CD4-positive, alpha-beta T cell treated with Interleukin-17A for 1 hour (primary cell): ENCODE results near the gene ZFP3.
"Not testable (repeated sequence)": the region's sequence is repeated elsewhere in the genome, so short reads cannot be mapped to it uniquely, and the experiment has no call there.

Experiments
- DNase-seq: peaks from one replicate; pipeline ENCODE4 v3.0.0-alpha.2; 2020

ZFP3 gene

GRCh38 chr17:5078106-5079028 is at the start of gene ZFP3:
Gene ZFP3 (plus strand): TSS chr17:5078467. CDS start chr17:5091505, 13,038 bp downstream.
- peak; percentile 82 for DNase-seq

GRCh38 chr17:5030168-5030567 is 48.1 kb upstream of the ZFP3 start:
- DNase-seq, result not testable (repeated sequence)

- DNase-seq, result peak; percentile 88
Observed at GRCh38 chr17:5031365-5032082, 46.7 kb upstream of the ZFP3 start.

GRCh38 chr17:5032865-5033264 is 45.4 kb upstream of the ZFP3 start:
- no peak for DNase-seq

- DNase-seq, result no peak
Observed at GRCh38 chr17:5033352-5034015, 44.8 kb upstream of the ZFP3 start.

- DNase-seq, result no peak
Observed at GRCh38 chr17:5034063-5034462, 44.2 kb upstream of the ZFP3 start.

GRCh38 chr17:5034651-5035050 is 43.6 kb upstream of the ZFP3 start:
- DNase-seq, result no peak

- DNase-seq, result no peak
Observed at GRCh38 chr17:5035315-5035714, 43.0 kb upstream of the ZFP3 start, which contains the start of gene SLC52A1. Gene SLC52A1 (minus strand): TSS chr17:5035426. CDS start chr17:5034606, 820 bp downstream.

- DNase-seq, result peak; percentile 46
Observed at GRCh38 chr17:5042157-5043022, 35.9 kb upstream of the ZFP3 start.

- DNase-seq, result no peak
Observed at GRCh38 chr17:5043524-5043923, 34.7 kb upstream of the ZFP3 start.

- no peak for DNase-seq
Observed at GRCh38 chr17:5044630-5045029, 33.6 kb upstream of the ZFP3 start.

- no peak for DNase-seq
Observed at GRCh38 chr17:5045496-5045895, 32.8 kb upstream of the ZFP3 start.

GRCh38 chr17:5047446-5047845 is 30.8 kb upstream of the ZFP3 start:
- DNase-seq, result no peak

- peak; percentile 86 for DNase-seq
Observed at GRCh38 chr17:5049314-5049841, 28.9 kb upstream of the ZFP3 start.

- no peak for DNase-seq
Observed at GRCh38 chr17:5050278-5050677, 28.0 kb upstream of the ZFP3 start.

- DNase-seq, result no peak
Observed at GRCh38 chr17:5055543-5055942, 22.7 kb upstream of the ZFP3 start.

GRCh38 chr17:5065227-5065744 is 13.0 kb upstream of the ZFP3 start:
- no peak for DNase-seq

- no peak for DNase-seq
Observed at GRCh38 chr17:5068236-5068635, 10.0 kb upstream of the ZFP3 start.

- DNase-seq, result no peak
Observed at GRCh38 chr17:5069724-5070123, 8.5 kb upstream of the ZFP3 start.

GRCh38 chr17:5075472-5075871 is 2.8 kb upstream of the ZFP3 start:
- DNase-seq, result not testable (repeated sequence)

- not testable (repeated sequence) for DNase-seq
Observed at GRCh38 chr17:5077275-5077674, 992 bp upstream of the ZFP3 start.

- DNase-seq, result no peak
Observed at GRCh38 chr17:5077781-5078105, 524 bp upstream of the ZFP3 start.
